Upper lobe of left lung (tissue), 4 donors: ENCODE data around the gene IPO4.

Source experiments
- CTCF ChIP-seq, 6 experiments: fragments of 450-650 bp in 4 of 6; fragments of 200-600 bp in 2 of 6; sonication (generic) in 2 of 6; IDR thresholded peaks; one replicate each; pipeline ENCODE4 v1.5.1; 2016 to 2019; ENCODE audit warnings: antibody characterized with exemption in 6 of 6
- POLR2AphosphoS5 ChIP-seq, 2 donors: sonication (generic); formaldehyde crosslinking; IDR thresholded peaks; one replicate each; pipeline ENCODE4 v1.5.1; 2017; ENCODE audit warnings: antibody characterized with exemption in 2 of 2

GRCh38 chr14:24146453-24146977, 42.1 kb downstream of the IPO4 start, which contains the start of gene PSME2:
- no peak for TF ChIP-seq CTCF (IDR thresholded peaks at IDR 0.05)
- TF ChIP-seq POLR2AphosphoS5 (IDR thresholded peaks at IDR 0.05) = peak; percentile 64 to 67
